GM20431 (cell line): ENCODE data around the gene ITGB7.
"Not testable (repeated sequence)": the region's sequence is repeated elsewhere in the genome, so short reads cannot be mapped to it uniquely, and the experiment has no call there.

Source experiments
- in situ Hi-C: fragments of 300-500 bp; cut with MseI, MboI; formaldehyde crosslinking; loops from one replicate; pipeline ENCODE4 v1.15.0; 2020; ENCODE audit warnings: low sequenced_read_pairs; ENCODE audit not compliant: unreplicated experiment

ITGB7 gene

GRCh38 chr12:53219292-53219955 lies 12.4 kb upstream of the ITGB7 start:
- in situ Hi-C loops = no loop called here

DNA sequence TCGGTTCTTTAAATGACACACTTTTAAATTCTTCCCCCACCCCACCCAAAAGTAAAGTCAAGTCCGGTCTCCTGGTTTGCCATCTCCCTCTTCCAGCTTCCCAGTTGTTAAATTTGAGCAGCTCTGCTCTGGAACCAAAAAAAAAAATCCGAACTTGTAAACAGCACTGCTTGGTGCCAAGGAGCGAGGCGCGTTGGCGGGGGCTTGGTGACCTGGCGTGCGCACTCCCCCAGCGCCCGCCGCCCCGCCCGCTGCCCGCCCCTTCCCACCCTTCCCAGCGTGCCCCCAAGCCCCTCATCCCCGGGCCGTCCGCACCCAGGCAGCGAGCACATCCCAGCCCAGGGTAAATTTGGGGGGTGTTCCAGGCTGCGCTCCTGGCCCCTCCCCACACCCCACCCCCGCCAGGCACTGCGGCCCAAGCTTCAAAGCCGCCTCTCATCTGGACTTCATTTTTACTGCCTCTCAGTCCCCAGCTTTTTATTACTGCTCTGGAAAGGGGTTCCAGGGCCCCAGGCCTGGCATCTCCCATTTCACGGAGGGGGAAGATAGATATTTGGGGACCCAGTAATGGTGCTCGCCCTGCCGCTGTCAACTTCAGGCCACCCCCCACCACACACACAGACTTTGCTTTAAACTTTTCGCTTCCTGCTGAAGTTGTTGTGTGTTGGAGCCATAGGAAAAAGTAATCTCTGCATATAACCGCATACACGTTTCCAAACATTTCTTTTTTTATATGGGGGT lies 11.7 kb upstream of the ITGB7 start:
- in situ Hi-C loops = no loop called here

DNA sequence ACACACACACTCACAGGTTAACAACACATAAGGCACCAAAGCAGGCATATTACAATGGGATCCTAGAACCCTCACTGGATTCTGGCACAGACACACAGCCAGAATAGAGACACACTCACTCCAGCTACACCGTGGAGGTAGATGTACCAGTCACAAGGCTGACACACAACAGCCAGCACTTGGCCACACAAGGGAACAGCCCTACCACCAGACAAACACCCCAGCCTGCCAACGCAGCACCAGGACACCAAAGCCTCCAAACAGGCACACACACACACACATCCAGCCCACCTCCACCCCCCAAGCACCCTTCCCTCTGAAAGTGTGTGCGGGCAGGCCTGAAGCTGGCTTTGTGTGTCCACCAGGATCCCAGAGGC lies 10.9 kb upstream of the ITGB7 start:
- in situ Hi-C loops = no loop called here

GRCh38 chr12:53217051-53217930 lies 10.2 kb upstream of the ITGB7 start:
- in situ Hi-C loops = no loop called here

DNA sequence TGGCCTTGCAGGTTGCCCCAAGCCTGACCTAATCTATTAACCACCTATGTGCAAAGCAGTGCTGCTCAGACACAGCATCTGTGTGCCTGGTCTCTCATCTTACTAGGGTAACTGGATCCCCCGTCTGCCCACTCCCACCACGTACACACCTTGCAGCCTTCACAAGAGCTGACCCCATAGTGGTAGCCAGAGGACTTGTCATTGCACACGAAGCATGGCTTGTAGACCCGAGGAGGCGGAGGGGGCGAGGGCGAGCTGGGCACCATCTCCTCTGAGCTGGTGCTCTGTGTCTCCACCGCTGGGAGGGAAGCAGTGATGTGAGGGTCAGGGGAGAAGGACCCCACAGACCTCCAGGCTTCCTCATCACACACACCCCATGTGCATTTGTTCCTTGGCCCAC lies 8.4 kb upstream of the ITGB7 start:
- in situ Hi-C loops = no loop called here

GRCh38 chr12:53214687-53215455 lies 7.8 kb upstream of the ITGB7 start:
- in situ Hi-C loops = loop anchor here (5.0 kb wide), 1 partner anchor 72 kb away; no protein-coding TSS in a partner anchor

- in situ Hi-C loops = loop anchor here (5.0 kb wide), 1 partner anchor 73 kb away; no protein-coding TSS in a partner anchor
Measured at GRCh38 chr12:53214221-53214620, 7.2 kb upstream of the ITGB7 start.

- in situ Hi-C loops = loop anchor here (5.0 kb wide), 1 partner anchor 74 kb away; no protein-coding TSS in a partner anchor
Measured at GRCh38 chr12:53213348-53213747, 6.3 kb upstream of the ITGB7 start.

GRCh38 chr12:53212931-53213330 lies 5.9 kb upstream of the ITGB7 start:
- in situ Hi-C loops = loop anchor here (5.0 kb wide), 1 partner anchor 74 kb away; no protein-coding TSS in a partner anchor

DNA sequence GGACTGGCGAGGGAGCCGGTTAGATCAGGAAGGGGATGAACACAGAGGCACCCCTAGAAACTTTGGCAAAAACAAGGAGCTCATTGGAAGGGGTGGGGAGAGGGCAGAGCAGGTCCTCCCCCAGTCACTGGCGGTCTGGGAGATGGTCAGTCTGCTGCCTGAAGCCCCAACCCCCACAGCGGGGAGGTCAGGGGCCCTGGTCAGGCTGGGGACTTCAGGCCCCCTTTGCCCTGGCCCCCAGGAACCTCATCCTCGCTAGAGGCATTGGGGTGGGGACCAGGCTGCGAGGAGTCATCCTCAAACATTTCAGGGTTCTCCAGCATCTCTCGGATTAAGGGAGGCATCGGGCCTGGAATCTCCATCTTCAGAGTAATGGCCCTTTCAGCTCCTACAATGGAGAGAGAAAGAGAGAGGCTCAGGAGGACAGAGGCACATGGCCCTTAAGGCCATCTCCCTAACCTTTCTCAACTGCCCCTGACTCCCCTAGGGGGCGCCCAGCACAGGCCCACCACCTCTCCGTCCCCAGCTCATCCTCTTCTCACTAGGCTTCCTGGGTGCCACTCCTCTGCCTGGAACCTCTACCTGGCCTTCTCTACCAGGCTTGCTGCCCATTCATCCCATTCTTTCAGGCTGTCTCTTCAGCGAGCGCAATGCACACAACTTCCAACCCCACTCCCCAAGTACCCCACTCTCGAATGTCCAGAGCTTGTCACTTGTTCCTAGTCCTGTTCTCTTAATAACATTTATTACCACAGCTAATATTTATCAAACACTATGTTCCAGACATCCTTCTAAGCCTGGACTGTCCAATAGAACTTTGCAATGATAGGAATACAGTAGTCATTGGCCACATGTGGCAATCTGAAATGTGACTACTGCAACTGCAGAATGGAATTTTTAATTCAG lies 4.7 kb upstream of the ITGB7 start:
- in situ Hi-C loops = loop anchor here (5.0 kb wide), 1 partner anchor 76 kb away; no protein-coding TSS in a partner anchor

DNA sequence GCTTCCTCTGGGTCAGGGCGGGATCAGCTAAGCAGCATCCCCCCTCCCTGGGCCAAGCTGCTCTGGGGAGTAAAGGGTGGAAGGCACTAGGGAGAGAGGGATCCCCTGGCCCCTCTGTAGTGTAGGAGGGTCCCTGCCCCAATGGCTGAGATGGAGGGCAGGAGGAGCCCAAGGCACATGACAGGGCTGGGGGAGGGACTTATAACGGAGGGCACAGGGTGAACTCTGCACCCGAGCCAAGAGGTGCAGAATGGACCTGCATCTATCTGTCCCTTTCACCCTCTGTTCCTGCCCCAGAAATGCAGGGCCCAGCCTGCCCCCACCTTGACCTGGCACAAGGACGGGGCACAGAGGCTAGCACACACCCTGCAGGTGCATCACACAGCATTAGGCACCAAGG lies 3.8 kb upstream of the ITGB7 start:
- in situ Hi-C loops = loop anchor here (5.0 kb wide), 1 partner anchor 76 kb away; no protein-coding TSS in a partner anchor

- in situ Hi-C loops = no loop called here
Measured at GRCh38 chr12:53208877-53209463, 1.9 kb upstream of the ITGB7 start.

DNA sequence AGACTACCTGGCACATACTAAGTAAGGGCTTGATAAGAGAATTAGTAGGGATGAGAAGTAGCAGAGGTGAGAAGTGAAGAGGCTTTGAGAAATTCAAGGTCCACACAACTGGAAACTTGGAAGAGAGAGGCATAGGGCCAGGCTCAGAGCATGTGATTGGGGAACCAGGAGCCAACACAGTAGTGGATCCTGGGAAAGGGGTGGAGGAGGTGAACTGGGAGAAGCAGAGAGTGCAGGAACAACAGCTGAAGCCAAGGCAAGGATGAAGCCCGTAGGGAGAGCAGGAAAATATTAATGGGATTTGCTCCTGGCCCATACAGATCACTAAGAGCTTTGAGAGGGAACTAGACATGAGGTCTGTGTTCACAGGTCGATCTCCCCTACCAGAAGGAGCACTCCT lies 1.4 kb upstream of the ITGB7 start:
- in situ Hi-C loops = no loop called here

- in situ Hi-C loops = no loop called here
Measured at GRCh38 chr12:53205747-53206419, 1.2 kb downstream of the ITGB7 start.

DNA sequence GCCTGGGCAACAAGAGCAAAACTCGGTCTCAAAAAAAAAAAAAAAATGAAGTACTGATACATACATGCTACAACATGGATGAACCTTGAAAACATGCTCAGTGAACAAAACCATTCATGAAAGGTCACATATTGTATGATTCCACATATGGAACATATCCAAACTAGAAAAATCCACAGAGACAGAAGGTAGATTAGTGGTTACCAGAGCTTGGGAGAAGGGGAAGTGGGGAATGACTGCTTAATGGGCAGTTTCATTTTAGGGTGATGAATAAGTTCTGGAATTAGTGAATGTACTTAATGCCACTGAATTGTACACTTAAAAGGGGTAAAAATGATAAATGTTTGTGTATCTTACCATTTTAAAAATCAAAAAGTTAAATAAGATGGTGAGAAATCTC lies 2.7 kb downstream of the ITGB7 start:
- in situ Hi-C loops = no loop called here

GRCh38 chr12:53202316-53202715 lies 4.7 kb downstream of the ITGB7 start:
- in situ Hi-C loops = not testable (repeated sequence)

DNA sequence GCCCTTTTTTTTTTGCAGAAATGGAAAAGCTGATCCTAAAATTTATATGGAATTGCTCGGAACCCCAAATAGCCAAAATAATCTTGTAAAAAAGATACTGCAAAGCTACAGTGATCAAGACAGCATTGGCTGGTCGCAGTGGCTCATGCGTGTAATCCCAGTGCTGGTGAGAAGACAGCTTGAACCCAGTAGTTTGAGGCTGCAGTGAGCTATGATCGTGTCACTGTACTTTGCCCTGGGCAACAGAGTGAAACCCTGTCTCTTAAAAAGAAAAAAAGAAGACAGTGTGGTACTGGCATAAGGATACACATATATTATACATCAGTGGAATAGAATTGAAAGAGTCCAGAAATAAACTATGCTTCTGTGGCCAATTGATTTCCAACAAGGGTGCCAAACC lies 5.4 kb downstream of the ITGB7 start:
- in situ Hi-C loops = no loop called here

- in situ Hi-C loops = no loop called here
Measured at GRCh38 chr12:53201177-53201541, 5.9 kb downstream of the ITGB7 start.
